HL-60/S4 treated with retinoic acid at 250 ng/mL for 4 days and 3 days (cell line): Measurements from ENCODE around the gene DPEP3.
"Not testable (repeated sequence)": the region's sequence is repeated elsewhere in the genome, so short reads cannot be mapped to it uniquely, and the experiment has no call there.

Experiments used
- in situ Hi-C: fragments of 300-500 bp; cut with MboI; formaldehyde crosslinking; loops from 2 replicates; pipeline ENCODE4 v1.7.0; 2022; ENCODE audit warnings: low sequenced_read_pairs

The DPEP3 gene

DNA sequence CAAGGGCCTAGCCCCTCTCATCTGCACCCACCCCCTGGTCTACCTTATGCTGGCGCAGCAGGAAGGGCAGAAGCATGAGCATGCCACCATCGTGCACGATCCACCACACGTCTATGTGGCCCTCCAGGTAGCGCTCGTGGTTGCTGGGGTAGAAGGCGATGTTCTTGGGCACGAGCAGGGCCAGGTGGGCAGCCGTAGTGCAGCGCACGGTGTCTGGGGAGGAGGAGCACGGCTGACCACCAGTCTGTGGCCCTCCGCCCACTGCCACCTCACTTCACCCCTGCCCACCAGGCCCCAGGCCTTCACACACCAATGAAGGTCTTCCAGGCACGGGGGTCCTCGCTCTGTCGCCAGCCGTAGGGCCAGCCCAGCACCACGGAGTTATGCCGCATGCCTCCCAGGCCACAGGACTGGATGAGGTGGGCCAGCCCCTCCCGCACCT, 34.1 kb downstream of the DPEP3 start:
- in situ Hi-C loops, result no loop called here

GRCh38 chr16:67945392-67945933, 34.8 kb downstream of the DPEP3 start:
- in situ Hi-C loops, result no loop called here

- in situ Hi-C loops, result no loop called here
Observed at GRCh38 chr16:67944690-67945391, 35.5 kb downstream of the DPEP3 start.

GRCh38 chr16:67943619-67944504, 36.4 kb downstream of the DPEP3 start, which contains the start of gene LCAT:
Gene LCAT (minus strand): TSS chr16:67944120. CDS start chr16:67944101, 19 bp downstream.
- in situ Hi-C loops, result no loop called here

DNA sequence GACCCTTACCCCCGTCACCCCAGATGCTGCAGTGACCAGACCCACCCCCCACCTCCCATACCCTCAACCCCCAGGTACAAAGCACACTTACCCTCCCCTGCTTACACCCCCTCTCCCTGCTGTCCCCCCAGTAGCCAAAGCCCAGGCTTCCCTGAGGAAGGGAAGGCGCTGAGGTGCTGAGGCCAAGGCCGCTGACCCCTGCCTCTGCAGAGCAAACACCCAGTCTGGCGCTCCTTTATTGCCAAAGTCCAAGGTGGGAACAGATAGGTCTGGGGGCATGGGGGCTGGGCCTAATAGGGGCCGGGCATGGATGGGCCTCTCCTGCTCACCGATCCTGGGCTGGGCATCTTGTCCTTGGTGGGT, 37.1 kb downstream of the DPEP3 start:
- in situ Hi-C loops, result no loop called here

GRCh38 chr16:67942510-67943255, 37.6 kb downstream of the DPEP3 start:
- in situ Hi-C loops, result no loop called here

GRCh38 chr16:67942200-67942509, 38.1 kb downstream of the DPEP3 start:
- in situ Hi-C loops, result no loop called here

DNA sequence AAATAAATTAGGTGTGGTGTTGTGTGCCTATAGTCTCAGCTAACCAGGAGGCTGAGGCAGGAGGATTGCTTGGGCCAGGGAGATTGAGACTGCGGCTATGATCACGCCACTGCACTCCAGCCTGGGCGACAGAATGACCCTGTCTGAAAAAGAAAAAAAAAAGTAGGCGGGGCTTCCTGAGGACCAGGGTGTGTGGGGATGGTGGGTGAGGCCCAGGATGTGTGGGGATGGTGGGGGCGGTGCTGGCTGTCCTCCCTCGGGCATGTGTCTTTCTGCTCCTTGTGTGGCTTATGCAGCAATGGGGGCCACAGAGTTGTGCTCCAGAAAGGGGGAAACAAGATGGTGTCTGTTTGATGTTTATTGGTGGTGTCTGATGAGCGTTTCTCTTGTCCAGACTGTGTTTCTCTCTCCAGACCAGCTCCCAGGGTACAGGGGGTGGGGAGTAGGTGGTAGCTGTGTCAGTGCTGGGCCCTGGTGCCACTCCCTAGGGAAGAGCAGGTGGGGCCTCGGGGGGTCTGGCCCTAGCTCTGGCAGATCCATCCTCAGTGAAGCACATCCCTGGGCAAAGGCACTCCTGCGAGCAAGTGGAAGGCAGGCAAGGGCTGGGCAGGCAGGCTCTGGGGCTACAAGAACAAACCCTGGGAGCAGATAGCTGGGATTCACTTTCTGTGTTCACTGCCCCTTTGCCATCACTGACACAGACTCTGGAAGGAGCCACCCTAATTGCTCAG, 38.7 kb downstream of the DPEP3 start:
- in situ Hi-C loops, result no loop called here

DNA sequence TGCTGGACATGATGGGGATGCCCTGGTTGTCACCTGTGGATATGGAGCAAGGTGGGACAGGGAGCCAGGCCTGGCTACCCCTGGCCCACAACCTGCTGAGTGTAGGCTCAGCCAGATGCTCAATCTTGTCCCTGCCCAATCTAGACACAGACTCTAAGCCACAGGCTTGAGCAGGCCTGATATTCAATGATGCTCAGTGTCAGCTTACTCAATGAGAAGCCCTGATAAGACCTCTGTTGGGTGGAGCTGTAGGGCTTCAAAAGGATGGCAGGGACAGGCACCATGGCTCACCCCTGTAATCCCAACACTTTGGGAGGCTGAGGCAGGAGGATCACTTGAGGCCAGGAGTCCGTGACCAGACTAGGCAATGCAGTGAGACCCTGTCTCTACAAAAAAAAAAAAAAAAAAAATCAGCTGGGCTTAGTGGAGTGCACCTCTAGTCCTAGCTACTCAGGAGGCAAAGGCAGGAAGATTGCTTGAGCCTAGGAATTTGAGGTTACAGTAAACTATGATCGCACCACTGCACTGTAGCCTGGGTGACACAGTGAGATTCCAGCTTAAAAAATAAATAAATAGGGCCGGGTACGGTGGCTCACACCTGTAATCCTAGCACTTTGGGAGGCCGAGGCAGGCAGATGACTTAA, 39.7 kb downstream of the DPEP3 start:
- in situ Hi-C loops, result no loop called here

DNA sequence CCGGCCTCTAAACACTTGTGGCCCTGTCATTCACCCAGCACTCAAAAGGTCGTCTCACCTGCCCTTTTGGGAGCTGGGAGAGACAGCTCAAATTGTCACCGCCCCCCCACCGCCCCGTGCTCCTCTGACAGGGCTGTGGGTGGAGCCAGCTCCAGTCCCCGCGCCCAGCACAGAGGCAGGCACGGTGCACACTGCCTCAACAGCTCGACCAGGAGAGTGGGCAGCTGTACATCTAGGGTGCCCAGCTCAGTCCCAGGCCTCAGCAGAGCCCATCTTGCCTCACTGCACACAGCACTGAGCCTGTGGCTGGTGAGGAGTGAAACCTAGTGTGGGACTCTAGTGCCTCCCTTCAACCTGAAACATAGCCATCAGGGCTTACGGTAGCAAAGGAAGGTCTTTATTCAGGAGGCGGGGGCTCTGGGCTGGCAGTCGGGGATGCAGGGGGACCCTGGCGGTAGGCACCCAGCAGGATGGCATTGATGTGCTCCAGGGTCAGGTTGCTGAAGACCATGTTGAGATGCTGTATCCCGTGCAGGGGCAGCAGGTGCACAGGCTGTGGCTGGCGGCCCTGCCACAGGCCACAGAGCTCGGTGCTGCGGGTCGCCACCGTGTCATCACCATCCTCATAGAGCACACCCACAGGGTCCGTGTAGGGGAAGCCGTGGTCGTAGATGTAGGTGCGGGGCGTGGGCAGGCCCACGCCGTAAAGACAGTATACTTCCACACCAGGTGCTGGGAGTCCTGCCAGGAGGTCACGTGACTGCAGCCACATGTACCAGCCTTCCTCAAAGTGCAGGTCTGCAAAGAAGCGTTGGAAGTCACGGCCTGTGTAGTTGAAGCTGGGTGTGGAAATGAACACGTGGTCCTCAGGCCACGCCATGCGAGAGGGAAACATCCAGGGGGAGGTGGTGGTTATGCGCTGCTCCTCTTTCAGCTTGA, 40.5 kb downstream of the DPEP3 start:
- in situ Hi-C loops, result no loop called here

DNA sequence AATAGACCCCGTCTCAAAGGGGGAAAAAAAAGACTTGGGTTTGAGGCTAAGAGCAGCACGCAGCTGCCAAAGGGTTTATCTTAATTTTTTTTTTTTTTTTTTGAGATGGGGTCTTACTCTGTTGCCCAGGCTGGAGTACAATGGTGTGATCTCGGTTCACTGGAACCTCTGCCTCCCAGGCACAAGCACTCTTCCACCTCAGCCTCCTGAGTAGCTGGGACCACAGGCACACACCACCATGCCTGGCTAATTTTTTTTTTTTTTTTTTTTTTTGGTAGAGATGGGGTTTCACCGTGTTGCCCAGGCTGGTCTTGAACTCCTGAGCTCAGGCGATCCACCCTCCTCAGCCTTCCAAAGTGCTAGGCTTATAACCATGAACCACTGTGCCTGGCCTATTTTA, 42.6 kb downstream of the DPEP3 start:
- in situ Hi-C loops, result not testable (repeated sequence)

- in situ Hi-C loops, result no loop called here
Observed at GRCh38 chr16:67936880-67937605, 43.3 kb downstream of the DPEP3 start.

GRCh38 chr16:67936124-67936879, 44.0 kb downstream of the DPEP3 start, which contains the start of gene PSMB10:
Gene PSMB10 (minus strand): TSS chr16:67936850. CDS start chr16:67936749, 101 bp downstream.
- in situ Hi-C loops, result no loop called here

GRCh38 chr16:67935402-67936123, 44.7 kb downstream of the DPEP3 start:
- in situ Hi-C loops, result no loop called here

DNA sequence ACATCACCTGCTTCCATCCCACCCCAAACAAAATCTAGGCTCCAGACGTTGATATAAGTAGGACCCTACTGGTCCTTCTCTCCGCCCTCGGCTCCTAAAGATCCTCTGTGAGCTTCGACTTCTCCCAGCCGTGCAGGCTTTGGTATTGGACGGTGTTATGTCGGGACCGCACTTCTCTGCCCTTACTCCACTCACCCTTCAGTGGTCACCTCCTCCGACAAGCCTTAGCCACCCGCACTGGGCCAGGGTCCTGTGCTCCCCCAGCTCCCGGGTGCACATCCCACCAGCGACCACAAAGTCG, 45.2 kb downstream of the DPEP3 start:
- in situ Hi-C loops, result no loop called here

GRCh38 chr16:67934306-67935100, 45.8 kb downstream of the DPEP3 start:
- in situ Hi-C loops, result no loop called here
